SKM-1 (cell line): ENCODE measurements around the gene MNAT1.
A peak's percentile ranks its signal among the peaks of the same experiment; 100 is the strongest.
"Not testable (repeated sequence)": the region's sequence is repeated elsewhere in the genome, so short reads cannot be mapped to it uniquely, and the experiment has no call there.

Source experiments
- DNase-seq: peaks from one replicate; lab custom pipeline; 2025; ENCODE audit not compliant: unreplicated experiment; lab: John Stamatoyannopoulos, UW

Gene MNAT1

GRCh38 chr14:60734465-60735242 lies at the start of gene MNAT1:
Gene MNAT1 (plus strand): TSS chr14:60734761. CDS start chr14:60734863, 102 bp downstream.
- peak; percentile 9 for DNase-seq

GRCh38 chr14:60686865-60687264 lies 47.7 kb upstream of the MNAT1 start:
- no peak for DNase-seq

- no peak for DNase-seq
Measured at GRCh38 chr14:60691383-60692113, 43.0 kb upstream of the MNAT1 start.

GRCh38 chr14:60695327-60695726 lies 39.2 kb upstream of the MNAT1 start:
- no peak for DNase-seq

GRCh38 chr14:60700598-60700997 lies 34.0 kb upstream of the MNAT1 start:
- no peak for DNase-seq

- DNase-seq, result no peak
Measured at GRCh38 chr14:60705100-60705499, 29.5 kb upstream of the MNAT1 start.

GRCh38 chr14:60707858-60708257 lies 26.7 kb upstream of the MNAT1 start:
- DNase-seq, result no peak

GRCh38 chr14:60710494-60710893 lies 24.1 kb upstream of the MNAT1 start:
- DNase-seq, result no peak

- DNase-seq, result no peak
Measured at GRCh38 chr14:60713513-60713912, 21.0 kb upstream of the MNAT1 start.

GRCh38 chr14:60720391-60720790 lies 14.2 kb upstream of the MNAT1 start:
- DNase-seq, result no peak

GRCh38 chr14:60720962-60721325 lies 13.6 kb upstream of the MNAT1 start:
- DNase-seq, result no peak

- no peak for DNase-seq
Measured at GRCh38 chr14:60721326-60722106, 13.0 kb upstream of the MNAT1 start.

- no peak for DNase-seq
Measured at GRCh38 chr14:60722107-60722356, 12.5 kb upstream of the MNAT1 start.

GRCh38 chr14:60722357-60723115 lies 12.0 kb upstream of the MNAT1 start:
- no peak for DNase-seq

- DNase-seq, result no peak
Measured at GRCh38 chr14:60723116-60723906, 11.2 kb upstream of the MNAT1 start.

- no peak for DNase-seq
Measured at GRCh38 chr14:60723907-60724618, 10.5 kb upstream of the MNAT1 start, which contains the start of gene SIX4. Gene SIX4 (minus strand): TSS chr14:60724351. CDS start chr14:60724074, 277 bp downstream.

GRCh38 chr14:60731291-60731690 lies 3.3 kb upstream of the MNAT1 start:
- DNase-seq, result not testable (repeated sequence)

- no peak for DNase-seq
Measured at GRCh38 chr14:60732840-60733483, 1.6 kb upstream of the MNAT1 start.

GRCh38 chr14:60735416-60735815 lies 855 bp downstream of the MNAT1 start:
- DNase-seq, result no peak
